Spleen (tissue), 7 donors: ENCODE measurements around the gene KANK2.

Source experiments
- CTCF ChIP-seq, 11 experiments: fragments of 200-600 bp in 7 of 11; fragments of 450-650 bp in 4 of 11; sonication (generic) in 4 of 11; IDR thresholded peaks in 8 of 11; conservative IDR thresholded peaks in 3 of 11; 1 replicate in 7 of 11; 2 replicates in 4 of 11; pipeline versions ENCODE4 v1.4.0 to v1.8.0; 2016 to 2021; ENCODE audit warnings: antibody characterized with exemption in 11 of 11, inconsistent platforms in 4 of 11, mild to moderate bottlenecking in 1 of 11
- POLR2A ChIP-seq, 3 donors: fragments of 450-650 bp; IDR thresholded peaks; one replicate each; pipeline ENCODE4 v1.5.1; 2017; ENCODE audit warnings: antibody characterized with exemption in 3 of 3, mild to moderate bottlenecking in 1 of 3
- donor health status: DM: no; HTN: no; CAD: no; lungs with moderate emphysema.
- donor health status: DM: no; HTN: no; CAD: no.
- donor health status: DM: no; HTN: no; CAD: no.

GRCh38 chr19:11237321-11237720, 40.0 kb upstream of the KANK2 start:
- TF ChIP-seq CTCF (IDR thresholded peaks at IDR 0.05 in 8 of 11, conservative IDR thresholded peaks at IDR 0.05 in 3 of 11) = no peak
- TF ChIP-seq POLR2A (IDR thresholded peaks at IDR 0.05) = no peak
